Measurements from ENCODE around the gene C3orf49. TPM values are rescaled to one million over a fixed set of nuclear protein-coding genes. Genes with fewer than 3 reads are reported as not detected.
A peak's percentile ranks its signal among the peaks of the same experiment; 100 is the strongest.

Gene C3orf49
- total RNA-seq, 1 donor from 2014 or later: not detected

GRCh38 chr3:63808633-63809032 is 10.5 kb upstream of the C3orf49 start:
- Mint-ChIP-seq H3K4me1 (ENCODE audit: low read depth) (no peaks in the 10 kb centered on the region), H3K27ac (ENCODE audit: unreplicated experiment) (no peak overlapping the region), H3K36me3 (ENCODE audit: low read depth) (no peaks in the 10 kb centered on the region), H3K9me3 (ENCODE audit: low read depth) (peaks cover 3% of the 10 kb centered on the region), H3K4me3 (ENCODE audit: unreplicated experiment) (no peak overlapping the region), H3K27me3 (ENCODE audit: low read depth) (no peaks in the 10 kb centered on the region)
- TF ChIP-seq CTCF (IDR thresholded peaks at IDR 0.05): no peak
- DNase-seq (ENCODE audit: low spot score): no peak

DNA sequence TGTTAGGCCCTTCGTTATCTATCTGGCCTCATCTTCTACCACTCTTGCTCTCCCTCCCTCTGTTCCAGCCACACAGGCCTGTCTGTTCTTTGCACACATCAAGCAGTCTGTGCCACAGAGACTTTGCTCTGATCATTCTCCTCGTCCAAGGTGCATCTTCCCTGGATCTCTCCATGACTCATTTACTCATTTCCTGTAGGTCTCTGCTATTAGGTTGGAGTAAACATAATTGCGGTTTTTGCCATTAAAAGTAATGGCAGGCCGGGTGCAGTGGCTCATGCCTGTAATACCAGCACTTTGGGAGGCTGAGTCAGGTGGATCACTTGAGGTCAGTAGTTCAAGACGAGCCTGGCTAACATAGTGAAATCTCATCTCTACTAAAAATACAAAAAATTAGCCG is 9.5 kb upstream of the C3orf49 start:
- no peaks in the 10 kb centered on the region for H3K4me1 Mint-ChIP-seq (ENCODE audit: low read depth)
- H3K9me3 Mint-ChIP-seq (ENCODE audit: low read depth): peaks cover 3% of the 10 kb centered on the region
- no peak for TF ChIP-seq CTCF (IDR thresholded peaks at IDR 0.05)
- H3K36me3 Mint-ChIP-seq (ENCODE audit: low read depth): no peaks in the 10 kb centered on the region
- H3K27me3 Mint-ChIP-seq (ENCODE audit: low read depth): no peaks in the 10 kb centered on the region
- DNase-seq (ENCODE audit: low spot score): no peak
- H3K27ac Mint-ChIP-seq (ENCODE audit: unreplicated experiment): no peak overlapping the region
- H3K4me3 Mint-ChIP-seq (ENCODE audit: unreplicated experiment): no peak overlapping the region

DNA sequence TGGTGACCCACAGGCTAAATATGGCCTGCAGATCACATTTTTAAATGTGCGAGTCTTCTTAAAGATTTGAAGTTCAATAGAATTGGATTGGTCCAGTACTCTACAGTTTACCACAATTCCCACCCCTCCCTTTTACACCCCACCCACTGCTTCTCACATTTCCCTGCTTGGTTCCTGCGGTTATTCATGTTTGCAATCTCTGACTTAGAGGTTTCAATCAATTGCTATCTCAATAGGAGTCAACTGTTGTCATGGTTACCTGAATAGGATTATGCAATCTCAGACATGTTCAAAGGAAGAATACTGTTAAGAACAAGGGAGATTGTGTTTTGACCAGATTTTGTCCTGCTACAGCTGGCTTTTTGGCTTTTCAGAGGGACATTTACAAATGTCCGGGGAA is 4.9 kb upstream of the C3orf49 start:
- no peak for DNase-seq (ENCODE audit: low spot score)
- H3K27ac Mint-ChIP-seq (ENCODE audit: unreplicated experiment): no peak overlapping the region
- H3K36me3 Mint-ChIP-seq (ENCODE audit: low read depth): no peaks in the 10 kb centered on the region
- no peak for TF ChIP-seq CTCF (IDR thresholded peaks at IDR 0.05)
- no peaks in the 10 kb centered on the region for H3K4me1 Mint-ChIP-seq (ENCODE audit: low read depth)
- no peak overlapping the region for H3K4me3 Mint-ChIP-seq (ENCODE audit: unreplicated experiment)
- no peaks in the 10 kb centered on the region for H3K27me3 Mint-ChIP-seq (ENCODE audit: low read depth)
- H3K9me3 Mint-ChIP-seq (ENCODE audit: low read depth): no peaks in the 10 kb centered on the region

DNA sequence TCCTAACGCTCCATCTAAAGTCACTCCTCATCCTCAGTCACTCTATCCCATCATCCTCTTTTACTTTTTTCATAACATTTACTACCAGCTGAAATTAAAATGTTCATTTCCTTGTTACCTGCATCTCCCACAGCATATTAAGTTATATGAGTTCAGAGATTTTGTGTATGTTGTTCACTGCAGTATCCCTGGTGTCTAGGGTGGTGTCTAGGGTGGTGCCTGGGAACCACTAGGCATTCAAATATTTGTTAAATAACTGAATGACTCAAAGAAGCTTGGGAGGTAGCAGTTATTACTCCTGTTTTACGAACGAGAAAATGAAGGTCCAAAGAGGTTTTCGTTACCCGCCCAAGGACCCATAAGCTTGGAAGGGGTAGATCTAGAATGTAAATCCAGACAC is 1.9 kb upstream of the C3orf49 start:
- no peaks in the 10 kb centered on the region for H3K27me3 Mint-ChIP-seq (ENCODE audit: low read depth)
- no peaks in the 10 kb centered on the region for H3K4me1 Mint-ChIP-seq (ENCODE audit: low read depth)
- no peaks in the 10 kb centered on the region for H3K36me3 Mint-ChIP-seq (ENCODE audit: low read depth)
- DNase-seq (ENCODE audit: low spot score): no peak
- H3K4me3 Mint-ChIP-seq (ENCODE audit: unreplicated experiment): no peak overlapping the region
- no peaks in the 10 kb centered on the region for H3K9me3 Mint-ChIP-seq (ENCODE audit: low read depth)
- no peak for TF ChIP-seq CTCF (IDR thresholded peaks at IDR 0.05)
- H3K27ac Mint-ChIP-seq (ENCODE audit: unreplicated experiment): no peak overlapping the region

DNA sequence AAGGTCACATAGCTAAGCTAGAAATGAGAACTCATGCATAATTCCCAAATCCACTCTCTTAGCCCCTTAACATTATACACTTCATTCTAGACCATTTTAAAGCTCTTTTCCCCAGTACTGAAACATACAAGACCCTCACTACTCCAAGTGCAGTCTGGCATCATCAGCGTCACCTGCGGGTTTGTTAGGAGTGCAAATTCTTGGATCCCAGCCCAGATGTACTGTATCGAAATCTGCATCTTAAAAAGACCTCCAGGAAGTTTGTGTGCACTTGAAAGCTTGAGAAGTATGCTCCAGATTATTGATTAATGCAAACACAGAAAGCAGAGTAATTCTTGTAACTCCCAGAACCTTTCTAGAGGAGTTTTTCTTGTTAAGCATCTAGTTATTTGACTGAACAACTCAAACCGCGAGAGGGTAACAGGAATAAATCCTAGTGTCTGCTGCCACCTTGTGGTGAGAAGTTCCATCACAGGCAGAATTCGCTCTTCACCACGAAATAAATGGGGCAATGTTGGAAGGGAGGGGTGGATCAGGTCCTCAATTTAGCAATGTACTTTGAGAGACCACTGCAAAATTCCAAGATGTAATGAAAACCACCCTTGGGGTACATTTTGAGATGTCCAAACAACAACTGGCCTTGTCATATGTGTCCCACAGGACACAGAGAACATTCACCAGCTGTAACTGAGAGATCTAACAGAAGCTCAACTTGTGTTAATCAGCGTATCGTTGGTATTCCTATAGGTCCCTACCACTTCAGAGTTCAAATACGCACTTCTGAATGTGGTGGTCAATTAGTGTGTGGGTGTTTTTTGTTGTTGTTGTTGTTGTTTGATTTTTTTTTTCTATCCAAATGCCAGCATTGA is 583 bp upstream of the C3orf49 start:
- Mint-ChIP-seq H3K9me3 (ENCODE audit: low read depth) (no peaks in the 10 kb centered on the region), H3K36me3 (ENCODE audit: low read depth) (no peaks in the 10 kb centered on the region), H3K4me1 (ENCODE audit: low read depth) (no peaks in the 10 kb centered on the region), H3K27me3 (ENCODE audit: low read depth) (no peaks in the 10 kb centered on the region), H3K4me3 (ENCODE audit: unreplicated experiment) (no peak overlapping the region), H3K27ac (ENCODE audit: unreplicated experiment) (no peak overlapping the region)
- DNase-seq (ENCODE audit: low spot score): no peak
- TF ChIP-seq CTCF (IDR thresholded peaks at IDR 0.05): peak; percentile 98
